Ishikawa (cell line): Measurements from ENCODE around the gene KCNQ1.

Experiments
- CEBPB ChIP-seq: IDR thresholded peaks from 2 replicates; pipeline ENCODE4 v1.6.1; 2012
- CREB1 ChIP-seq: IDR thresholded peaks from 2 replicates; pipeline ENCODE4 v1.6.1; 2012; ENCODE audit warnings: low read depth
- EGR1 ChIP-seq: IDR thresholded peaks from 2 replicates; pipeline ENCODE4 v1.6.1; 2012
- EP300 ChIP-seq: IDR thresholded peaks from 2 replicates; pipeline ENCODE4 v1.6.1; 2012; ENCODE audit warnings: borderline replicate concordance
- FOXM1 ChIP-seq: IDR thresholded peaks from 2 replicates; pipeline ENCODE4 v1.6.1; 2012; ENCODE audit warnings: low read depth, borderline replicate concordance
- MAX ChIP-seq: IDR thresholded peaks from 2 replicates; pipeline ENCODE4 v1.6.1; 2012
- NFIC ChIP-seq: IDR thresholded peaks from 2 replicates; pipeline ENCODE4 v1.6.1; 2012
- RAD21 ChIP-seq: IDR thresholded peaks from 2 replicates; pipeline ENCODE4 v1.6.1; 2012; ENCODE audit warnings: low read depth
- REST ChIP-seq: IDR thresholded peaks from 2 replicates; pipeline ENCODE4 v1.6.1; 2012; ENCODE audit warnings: low read depth, mild to moderate bottlenecking
- TAF1 ChIP-seq: IDR thresholded peaks from 2 replicates; pipeline ENCODE4 v1.6.1; 2012; ENCODE audit warnings: low read depth, mild to moderate bottlenecking
- TCF12 ChIP-seq: IDR thresholded peaks from 2 replicates; pipeline ENCODE4 v1.6.1; 2012; ENCODE audit warnings: low read depth
- TEAD4 ChIP-seq: IDR thresholded peaks from 2 replicates; pipeline ENCODE4 v1.6.1; 2012
- USF1 ChIP-seq: IDR thresholded peaks from 2 replicates; pipeline ENCODE4 v1.6.1; 2012
- YY1 ChIP-seq: IDR thresholded peaks from 2 replicates; pipeline ENCODE4 v1.6.1; 2012; ENCODE audit warnings: low read depth
- ZBTB7A ChIP-seq: IDR thresholded peaks from 2 replicates; pipeline ENCODE4 v1.6.1; 2012; ENCODE audit warnings: low read depth

The KCNQ1 gene

GRCh38 chr11:2414616-2415015 lies 30.2 kb upstream of the KCNQ1 start:
- TF ChIP-seq TEAD4 (no peak), TAF1 (no peak), NFIC (no peak), RAD21 (no peak), CEBPB (no peak), EGR1 (no peak), TCF12 (no peak), MAX (no peak), CREB1 (no peak), ZBTB7A (no peak), FOXM1 (no peak), REST (no peak), USF1 (no peak), EP300 (no peak), YY1 (no peak)

GRCh38 chr11:2415171-2415570 lies 29.6 kb upstream of the KCNQ1 start:
- TF ChIP-seq EGR1 (no peak), CREB1 (no peak), TAF1 (no peak), RAD21 (no peak), ZBTB7A (no peak), USF1 (no peak), EP300 (no peak), MAX (no peak), TCF12 (no peak), YY1 (no peak), FOXM1 (no peak), TEAD4 (no peak)

GRCh38 chr11:2415601-2416380 lies 29.0 kb upstream of the KCNQ1 start:
- TF ChIP-seq TEAD4 (no peak), REST (no peak), TCF12 (no peak), MAX (no peak), ZBTB7A (no peak), CEBPB (no peak), CREB1 (no peak), NFIC (no peak), EP300 (no peak), USF1 (no peak), RAD21 (no peak), EGR1 (no peak), TAF1 (no peak), FOXM1 (no peak), YY1 (no peak)

- TF ChIP-seq NFIC (no peak), RAD21 (no peak), TCF12 (no peak), TEAD4 (no peak), CREB1 (no peak)
These were observed 28.0 kb upstream of the KCNQ1 start for GRCh38 chr11:2416765-2417164.
